ENCODE results near the gene ANAPC7.

The ANAPC7 gene

DNA sequence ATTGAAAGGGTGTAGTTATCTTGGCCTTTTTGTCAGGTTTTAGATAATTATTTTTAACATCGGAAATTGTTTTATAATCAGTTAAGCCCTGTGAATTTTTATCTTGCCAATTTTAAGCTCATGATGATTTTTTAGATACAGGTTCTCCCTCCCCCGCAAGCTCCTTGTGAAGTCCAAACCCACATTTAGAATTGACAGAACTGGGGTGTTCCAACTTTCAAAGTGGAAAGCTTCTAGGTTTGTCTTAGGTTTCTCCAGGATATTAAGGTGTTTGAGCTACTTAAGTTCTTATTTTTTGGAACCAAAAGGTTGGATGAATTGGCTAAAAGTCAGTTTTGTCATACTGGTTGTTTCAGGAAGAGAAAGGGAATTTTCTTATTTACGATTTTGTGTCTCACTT lies 73.4 kb downstream of the ANAPC7 start:
- Histone ChIP-seq H3F3A (ENCODE audit: insufficient read depth, low read length) (no peaks in the 10 kb centered on the region), H3K4me1 (ENCODE audit: low read length) (no peaks in the 10 kb centered on the region), H3K36me3 (replicated peaks; ENCODE audit: insufficient read depth, low read length) (no peaks in the 10 kb centered on the region; the same call in 1 of the 2 replicates), H3K27me3 (replicated peaks; ENCODE audit: insufficient read depth, low read length) (no peaks in the 10 kb centered on the region), H4K20me1 (ENCODE audit: insufficient read depth, low read length) (no peaks in the 10 kb centered on the region), H2AFZ (ENCODE audit: low read length) (no peak overlapping the region), H3K9me3 (replicated peaks; ENCODE audit: insufficient read depth, low read length) (no peaks in the 10 kb centered on the region), H3K27ac (ENCODE audit: low read length) (no peak overlapping the region), H3K9ac (ENCODE audit: low read length) (no peak overlapping the region), H3K79me2 (ENCODE audit: low read length) (peaks cover 59% of the 10 kb centered on the region), H3K4me2 (ENCODE audit: low read depth, low read length) (no peak overlapping the region), H3K9me2 (replicated peaks; ENCODE audit: insufficient read depth, low read length) (no peaks in the 10 kb centered on the region), H3K4me3 (ENCODE audit: low read length) (no peak overlapping the region)
- no peak for TF ChIP-seq CTCF (IDR thresholded peaks at IDR 0.05; ENCODE audit: low read length)
- TF ChIP-seq EZH2phosphoT487 (IDR thresholded peaks at IDR 0.05; ENCODE audit: low read length): no peak
- TF ChIP-seq EZH2 (optimal IDR thresholded peaks at IDR 0.05; ENCODE audit: low read depth, low read length): no peak
- DNase-seq: no peak

DNA sequence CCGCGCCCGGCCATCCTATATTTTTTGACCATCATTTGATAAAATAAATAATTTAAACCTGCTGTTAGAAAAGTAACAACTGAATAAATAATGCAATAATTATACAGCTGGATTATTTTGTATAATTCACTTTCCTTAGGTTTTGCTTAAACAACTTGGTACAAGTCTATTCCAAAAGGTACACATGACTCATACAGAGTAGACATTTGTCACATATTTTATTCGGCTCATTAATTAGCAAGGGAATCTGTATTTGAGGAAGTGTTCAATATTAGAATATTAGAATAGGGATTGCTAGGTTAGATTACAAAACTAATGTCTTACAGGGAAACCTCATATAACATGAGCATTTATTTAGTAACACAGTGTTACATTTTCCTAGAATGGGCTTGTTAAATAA lies 73.8 kb downstream of the ANAPC7 start:
- Histone ChIP-seq H3K9me3 (replicated peaks; ENCODE audit: insufficient read depth, low read length) (no peaks in the 10 kb centered on the region), H3K4me1 (ENCODE audit: low read length) (no peaks in the 10 kb centered on the region), H3K9me2 (replicated peaks; ENCODE audit: insufficient read depth, low read length) (no peaks in the 10 kb centered on the region), H3K36me3 (replicated peaks; ENCODE audit: insufficient read depth, low read length) (no peaks in the 10 kb centered on the region; the same call in 1 of the 2 replicates), H2AFZ (ENCODE audit: low read length) (no peak overlapping the region), H3K9ac (ENCODE audit: low read length) (no peak overlapping the region), H3K27ac (ENCODE audit: low read length) (no peak overlapping the region), H3K4me2 (ENCODE audit: low read depth, low read length) (no peak overlapping the region), H3F3A (ENCODE audit: insufficient read depth, low read length) (no peaks in the 10 kb centered on the region), H3K79me2 (ENCODE audit: low read length) (peaks cover 59% of the 10 kb centered on the region), H4K20me1 (ENCODE audit: insufficient read depth, low read length) (no peaks in the 10 kb centered on the region), H3K4me3 (ENCODE audit: low read length) (no peak overlapping the region), H3K27me3 (replicated peaks; ENCODE audit: insufficient read depth, low read length) (no peaks in the 10 kb centered on the region)
- TF ChIP-seq CTCF (IDR thresholded peaks at IDR 0.05; ENCODE audit: low read length) (no peak), EZH2phosphoT487 (IDR thresholded peaks at IDR 0.05; ENCODE audit: low read length) (no peak), EZH2 (optimal IDR thresholded peaks at IDR 0.05; ENCODE audit: low read depth, low read length) (no peak)
- no peak for DNase-seq
